A673 (cell line): ENCODE data around the gene GBX1. TPM values are rescaled to one million over a fixed set of nuclear protein-coding genes. Genes with fewer than 3 reads are reported as not detected.

Experiments
- BruUV-seq: library from RNA; stranded (reverse); fragments of 400-500 nt; replicated peaks from 2 replicates; lab custom pipeline; 2021; lab: Mats Ljungman, UMichigan
- CTCF ChIA-PET: fragments of 300-600 bp; sonication (Branson Sonifier 250); formaldehyde crosslinking; loops from one replicate; lab custom pipeline; 2022; ENCODE audit warnings: antibody characterized with exemption; lab: Charles Lee
- POLR2A ChIA-PET: fragments of 300-600 bp; sonication (Branson Sonifier 250); formaldehyde crosslinking; loops from one replicate; lab custom pipeline; 2022; ENCODE audit warnings: antibody characterized with exemption; ENCODE audit not compliant: low non-redundant PET; lab: Charles Lee
- DNase-seq: peaks from one replicate; pipeline ENCODE4 v3.0.0-alpha.2; 2015; ENCODE audit warnings: low spot score
- H3K27ac ChIP-seq: fragments of 200-600 bp; sonication (generic); 2 replicates; pipeline ENCODE4 v1.5.1; 2016; ENCODE audit warnings: mixed run types, low read depth, mild to moderate bottlenecking, mixed read lengths, antibody characterized with exemption, low read length; ENCODE audit not compliant: poor library complexity, severe bottlenecking
- H3K27me3 ChIP-seq: fragments of 200-600 bp; sonication (generic); replicated peaks from 2 replicates; pipeline ENCODE4 v1.6.1; 2017; ENCODE audit warnings: mixed run types, low read depth, mild to moderate bottlenecking, mixed read lengths, antibody characterized with exemption, low read length; ENCODE audit not compliant: insufficient read depth, poor library complexity
- H3K36me3 ChIP-seq: fragments of 200-600 bp; sonication (generic); 2 replicates; pipeline ENCODE4 v1.6.1; 2016; ENCODE audit warnings: mixed run types, mild to moderate bottlenecking, mixed read lengths, antibody characterized with exemption, low read length; ENCODE audit not compliant: insufficient read depth, poor library complexity, severe bottlenecking
- H3K4me1 ChIP-seq: fragments of 200-600 bp; sonication (generic); 2 replicates; pipeline ENCODE4 v1.6.1; 2017; ENCODE audit warnings: mixed run types, mild to moderate bottlenecking, mixed read lengths, antibody characterized with exemption, low read length; ENCODE audit not compliant: insufficient read depth, poor library complexity, severe bottlenecking
- H3K4me3 ChIP-seq: fragments of 200-600 bp; sonication (generic); 2 replicates; pipeline ENCODE4 v1.5.1; 2016; ENCODE audit warnings: low read depth, mixed run types, mild to moderate bottlenecking, mixed read lengths, low read length; ENCODE audit not compliant: poor library complexity, severe bottlenecking
- H3K9me3 ChIP-seq: fragments of 200-600 bp; sonication (generic); 2 replicates; pipeline ENCODE4 v1.6.1; 2016; ENCODE audit warnings: mixed run types, low read depth, mild to moderate bottlenecking, mixed read lengths, antibody characterized with exemption, low read length; ENCODE audit not compliant: poor library complexity, severe bottlenecking
- EZH2 ChIP-seq: fragments of 200-600 bp; sonication (generic); IDR thresholded peaks from 2 replicates; pipeline ENCODE4 v1.6.1; 2017; ENCODE audit warnings: borderline replicate concordance, low read depth, mild to moderate bottlenecking, mixed read lengths, antibody characterized with exemption, low read length; ENCODE audit not compliant: poor library complexity, severe bottlenecking
- intact Hi-C: fragments of 100-400 bp; cut with micrococcal nuclease; formaldehyde crosslinking; loops from one replicate; pipeline ENCODE4 v1.10.0; 2022; ENCODE audit not compliant: unreplicated experiment
- total RNA-seq: library from RNA; stranded (reverse); gene quantifications from 2 replicates; pipeline ENCODE4 v1.2.3, GENCODE V29; 2021
- TF ChIP-seq, protein P1 (sequence below): fragments of 300-800, 200-600 bp; sonication (generic); conservative IDR thresholded peaks from 2 replicates; pipeline ENCODE4 v1.5.1; 2017; ENCODE audit warnings: low read depth, mild to moderate bottlenecking, antibody characterized with exemption, low read length, moderate library complexity, mixed read lengths

GBX1 gene
- total RNA-seq, 1 experiment from 2014 or later = not detected

DNA sequence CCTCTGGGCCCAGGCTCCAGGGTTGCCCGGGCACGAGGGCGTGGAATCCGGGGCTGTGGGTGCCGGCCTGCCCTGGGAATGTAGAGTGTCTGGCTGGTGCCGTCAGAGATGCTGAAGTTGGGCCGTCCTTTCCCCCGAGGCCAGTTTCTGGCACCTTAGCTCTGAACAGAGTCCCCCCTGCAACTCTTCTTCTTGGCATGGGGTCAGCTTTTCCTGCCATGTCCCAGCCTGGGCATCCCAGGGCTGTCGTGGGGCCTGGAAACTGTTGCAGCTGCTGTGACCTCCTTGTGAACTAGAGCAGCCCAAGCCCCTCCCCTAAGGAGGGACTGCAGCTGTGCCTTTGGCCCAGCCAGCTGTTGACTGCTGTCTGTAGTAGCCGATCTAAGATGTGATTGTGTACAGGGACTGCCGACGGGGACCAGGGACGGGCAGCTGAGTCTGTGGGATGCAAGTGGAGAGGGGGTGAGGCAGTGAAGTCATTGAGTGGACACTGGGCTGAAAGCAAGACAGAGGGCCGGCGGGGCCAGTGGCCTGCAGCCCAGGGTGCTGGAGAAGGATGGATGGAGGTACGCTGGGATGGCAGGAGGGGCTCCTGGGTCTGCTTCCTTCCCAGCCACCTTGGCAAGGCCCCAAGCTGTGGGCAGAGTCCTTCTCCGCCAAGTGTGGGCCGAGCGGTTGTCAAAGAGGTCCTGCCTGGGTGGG is 35.8 kb downstream of the GBX1 start:
- ChIA-PET CTCF (no interaction called here), POLR2A (interaction anchor here (0.6 kb wide), 1 partner anchor 370 kb away, joined by 12 read pairs; no protein-coding TSS in a partner anchor)
- TF ChIP-seq EZH2 = no peak
- TF ChIP-seq, protein P1, sequence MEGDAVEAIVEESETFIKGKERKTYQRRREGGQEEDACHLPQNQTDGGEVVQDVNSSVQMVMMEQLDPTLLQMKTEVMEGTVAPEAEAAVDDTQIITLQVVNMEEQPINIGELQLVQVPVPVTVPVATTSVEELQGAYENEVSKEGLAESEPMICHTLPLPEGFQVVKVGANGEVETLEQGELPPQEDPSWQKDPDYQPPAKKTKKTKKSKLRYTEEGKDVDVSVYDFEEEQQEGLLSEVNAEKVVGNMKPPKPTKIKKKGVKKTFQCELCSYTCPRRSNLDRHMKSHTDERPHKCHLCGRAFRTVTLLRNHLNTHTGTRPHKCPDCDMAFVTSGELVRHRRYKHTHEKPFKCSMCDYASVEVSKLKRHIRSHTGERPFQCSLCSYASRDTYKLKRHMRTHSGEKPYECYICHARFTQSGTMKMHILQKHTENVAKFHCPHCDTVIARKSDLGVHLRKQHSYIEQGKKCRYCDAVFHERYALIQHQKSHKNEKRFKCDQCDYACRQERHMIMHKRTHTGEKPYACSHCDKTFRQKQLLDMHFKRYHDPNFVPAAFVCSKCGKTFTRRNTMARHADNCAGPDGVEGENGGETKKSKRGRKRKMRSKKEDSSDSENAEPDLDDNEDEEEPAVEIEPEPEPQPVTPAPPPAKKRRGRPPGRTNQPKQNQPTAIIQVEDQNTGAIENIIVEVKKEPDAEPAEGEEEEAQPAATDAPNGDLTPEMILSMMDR = no peak
- peaks cover 35% of the 10 kb centered on the region for H3K36me3 ChIP-seq
- no peak overlapping the region for H3K27ac ChIP-seq
- intact Hi-C loops = no loop called here
- no peaks in the 10 kb centered on the region for H3K4me1 ChIP-seq
- H3K4me3 ChIP-seq = no peak overlapping the region
- BruUV-seq = no TSS peak
- no peak for DNase-seq
- no peaks in the 10 kb centered on the region for H3K9me3 ChIP-seq
- H3K27me3 ChIP-seq = no peaks in the 10 kb centered on the region

GRCh38 chr7:151131224-151131591 is 36.3 kb downstream of the GBX1 start:
- Histone ChIP-seq H3K27ac (no peak overlapping the region), H3K27me3 (no peaks in the 10 kb centered on the region), H3K4me1 (no peaks in the 10 kb centered on the region), H3K4me3 (no peak overlapping the region), H3K36me3 (peaks cover 35% of the 10 kb centered on the region), H3K9me3 (no peaks in the 10 kb centered on the region)
- CTCF ChIA-PET = no interaction called here
- intact Hi-C loops = no loop called here
- DNase-seq = no peak
- no peak for TF ChIP-seq EZH2
- TF ChIP-seq, protein P1 = no peak
- no TSS peak for BruUV-seq
- POLR2A ChIA-PET = no interaction called here

- Histone ChIP-seq H3K9me3 (no peaks in the 10 kb centered on the region), H3K27me3 (no peaks in the 10 kb centered on the region), H3K36me3 (peaks cover 35% of the 10 kb centered on the region), H3K4me3 (no peak overlapping the region), H3K4me1 (peaks cover under 1% of the 10 kb centered on the region), H3K27ac (no peak overlapping the region)
- ChIA-PET CTCF (no interaction called here), POLR2A (no interaction called here)
- TF ChIP-seq, protein P1 = no peak
- no peak for TF ChIP-seq EZH2
- no peak for DNase-seq
- no TSS peak for BruUV-seq
- intact Hi-C loops = no loop called here
These were observed 36.7 kb downstream of the GBX1 start for GRCh38 chr7:151130741-151131157.
